Neural cell (in vitro differentiated cells): ENCODE measurements around the gene TXN. TPM values are rescaled to one million over a fixed set of nuclear protein-coding genes. Genes with fewer than 3 reads are reported as not detected.

Experiments used
- H2AFZ ChIP-seq: fragments of 200-600, 300-800 bp; sonication (generic), shearing (Covaris generic); 2 replicates; pipeline ENCODE4 v1.6.0; 2014; ENCODE audit warnings: low read depth, mild to moderate bottlenecking, antibody characterized with exemption, low read length, moderate library complexity
- H3F3A ChIP-seq: fragments of 200-600 bp; shearing (Covaris generic); 2 replicates; pipeline ENCODE4 v1.6.1; 2016; ENCODE audit warnings: mild to moderate bottlenecking, moderate library complexity, mixed read lengths, antibody characterized with exemption, low read length; ENCODE audit not compliant: insufficient read depth, poor library complexity, severe bottlenecking
- H3K27ac ChIP-seq: fragments of 200-600, 300-800 bp; sonication (generic), shearing (Covaris generic); 2 replicates; pipeline ENCODE4 v1.5.1; 2014; ENCODE audit warnings: mild to moderate bottlenecking, low read length, moderate library complexity
- H3K27me3 ChIP-seq: fragments of 300-800, 200-600 bp; sonication (generic), shearing (Covaris generic); 2 replicates; pipeline ENCODE4 v1.6.0; 2014; ENCODE audit warnings: mild to moderate bottlenecking, low read depth, low read length, moderate library complexity; ENCODE audit not compliant: insufficient read depth
- H3K36me3 ChIP-seq: fragments of 300-800, 200-600 bp; sonication (generic), shearing (Covaris generic); 2 replicates; pipeline ENCODE4 v1.5.1; 2014; ENCODE audit warnings: mild to moderate bottlenecking, antibody characterized with exemption, low read length, moderate library complexity; ENCODE audit not compliant: insufficient read depth
- H3K4me2 ChIP-seq: fragments of 300-800, 200-600 bp; sonication (generic), shearing (Covaris generic); 2 replicates; pipeline ENCODE4 v1.6.0; 2014; ENCODE audit warnings: mild to moderate bottlenecking, low read length
- H3K4me3 ChIP-seq: fragments of 300-800, 200-600 bp; sonication (generic), shearing (Covaris generic); 2 replicates; pipeline ENCODE4 v1.5.1; 2014; ENCODE audit warnings: mild to moderate bottlenecking, low read length, moderate library complexity
- H3K79me2 ChIP-seq: fragments of 200-600 bp; shearing (Covaris generic); replicated peaks from 2 replicates; pipeline ENCODE4 v1.6.0; 2014; ENCODE audit warnings: mild to moderate bottlenecking, low read length, moderate library complexity; ENCODE audit not compliant: insufficient read depth
- H3K9ac ChIP-seq: fragments of 300-800, 200-600 bp; sonication (generic), shearing (Covaris generic); 2 replicates; pipeline ENCODE4 v1.6.1; 2016; ENCODE audit warnings: mild to moderate bottlenecking, low read length, mixed read lengths
- H3K9me2 ChIP-seq: fragments of 200-600 bp; shearing (Covaris generic); 2 replicates; pipeline ENCODE4 v1.6.1; 2016; ENCODE audit warnings: mild to moderate bottlenecking, low read length, mixed read lengths; ENCODE audit not compliant: insufficient read depth
- H3K9me3 ChIP-seq: fragments of 200-600, 300-800 bp; sonication (generic), shearing (Covaris generic); 2 replicates; pipeline ENCODE4 v1.6.1; 2016; ENCODE audit warnings: mild to moderate bottlenecking, mixed run types, low read length, moderate library complexity, mixed read lengths
- H4K20me1 ChIP-seq: fragments of 200-600 bp; shearing (Covaris generic); 2 replicates; pipeline ENCODE4 v1.6.1; 2016; ENCODE audit warnings: mild to moderate bottlenecking, mixed run types; ENCODE audit not compliant: insufficient read depth
- CTCF ChIP-seq: fragments of 450-650 bp; IDR thresholded peaks from 2 replicates; pipeline ENCODE4 v1.5.1; 2014; ENCODE audit warnings: antibody characterized with exemption, mild to moderate bottlenecking, moderate library complexity; ENCODE audit not compliant: poor library complexity, severe bottlenecking
- EP300 ChIP-seq: fragments of 450-650 bp; conservative IDR thresholded peaks from 2 replicates; pipeline ENCODE4 v1.6.1; 2014; ENCODE audit warnings: antibody characterized with exemption, mild to moderate bottlenecking, moderate library complexity; ENCODE audit not compliant: poor library complexity, severe bottlenecking
- EZH2 ChIP-seq: fragments of 200-600, 300-800 bp; shearing (Covaris generic), sonication (generic); IDR thresholded peaks from 2 replicates; pipeline ENCODE4 v1.6.1; 2014; ENCODE audit warnings: antibody characterized with exemption, low read length, borderline replicate concordance, mild to moderate bottlenecking; ENCODE audit not compliant: insufficient read depth, poor library complexity, severe bottlenecking
- MXI1 ChIP-seq: fragments of 450-650 bp; conservative IDR thresholded peaks from 2 replicates; pipeline ENCODE4 v1.6.1; 2014; ENCODE audit warnings: antibody characterized with exemption, mild to moderate bottlenecking; ENCODE audit not compliant: poor library complexity, severe bottlenecking
- POLR2AphosphoS5 ChIP-seq: IDR thresholded peaks from 2 replicates; pipeline ENCODE4 v1.6.1; 2012
- RAD21 ChIP-seq: fragments of 450-650 bp; conservative IDR thresholded peaks from 2 replicates; pipeline ENCODE4 v1.6.1; 2014; ENCODE audit warnings: antibody characterized with exemption, mild to moderate bottlenecking, moderate library complexity
- REST ChIP-seq: IDR thresholded peaks from 2 replicates; pipeline ENCODE4 v1.6.1; 2012; ENCODE audit warnings: borderline replicate concordance
- SMC3 ChIP-seq: fragments of 450-650 bp; conservative IDR thresholded peaks from 2 replicates; pipeline ENCODE4 v1.6.1; 2014; ENCODE audit warnings: antibody characterized with exemption, mild to moderate bottlenecking, moderate library complexity; ENCODE audit not compliant: poor library complexity
- TAF1 ChIP-seq: IDR thresholded peaks from 2 replicates; pipeline ENCODE4 v1.6.1; 2012; ENCODE audit warnings: low read depth
- polyA plus RNA-seq: library from polyadenylated mRNA; depleted of rRNA; stranded (reverse); fragments of >200 nt; gene quantifications from 2 replicates; pipeline ENCODE4 v1.2.3, GENCODE V29; 2014

Gene TXN
- polyA plus RNA-seq, 1 donor from 2014 or later = 304 TPM

- H3K27me3 ChIP-seq = no peaks in the 10 kb centered on the region
- no peak overlapping the region for H3K27ac ChIP-seq
- TF ChIP-seq EZH2 (no peak), TAF1 (no peak), RAD21 (no peak), REST (no peak), CTCF (no peak), SMC3 (no peak), POLR2AphosphoS5 (no peak), EP300 (no peak), MXI1 (no peak)
- no peaks in the 10 kb centered on the region for H4K20me1 ChIP-seq
- H3K9ac ChIP-seq = no peak overlapping the region
- no peak overlapping the region for H3K4me2 ChIP-seq
- H3K79me2 ChIP-seq = no peaks in the 10 kb centered on the region
- H3K9me3 ChIP-seq = no peaks in the 10 kb centered on the region
- no peaks in the 10 kb centered on the region for H3F3A ChIP-seq
- H2AFZ ChIP-seq = no peak overlapping the region
- no peak overlapping the region for H3K4me3 ChIP-seq
- H3K36me3 ChIP-seq = no peaks in the 10 kb centered on the region
- H3K9me2 ChIP-seq = no peaks in the 10 kb centered on the region
Observed at GRCh38 chr9:110284211-110284844, 28.0 kb upstream of the TXN start.

GRCh38 chr9:110283751-110284150 lies 27.4 kb upstream of the TXN start:
- no peak for TF ChIP-seq REST
- TF ChIP-seq TAF1 = no peak
- no peak for TF ChIP-seq RAD21
- no peak for TF ChIP-seq SMC3
- no peak for TF ChIP-seq CTCF
- no peak for TF ChIP-seq MXI1
- TF ChIP-seq EZH2 = no peak
- no peak for TF ChIP-seq EP300
- TF ChIP-seq POLR2AphosphoS5 = no peak
- no peaks in the 10 kb centered on the region for H3K79me2 ChIP-seq
- no peaks in the 10 kb centered on the region for H3K9me2 ChIP-seq
- H3K27me3 ChIP-seq = no peaks in the 10 kb centered on the region
- H3K9me3 ChIP-seq = no peaks in the 10 kb centered on the region
- no peak overlapping the region for H3K4me3 ChIP-seq
- H3K4me2 ChIP-seq = no peak overlapping the region
- no peaks in the 10 kb centered on the region for H3F3A ChIP-seq
- H3K27ac ChIP-seq = no peak overlapping the region
- no peaks in the 10 kb centered on the region for H3K36me3 ChIP-seq
- no peak overlapping the region for H3K9ac ChIP-seq
- H2AFZ ChIP-seq = no peak overlapping the region
- H4K20me1 ChIP-seq = no peaks in the 10 kb centered on the region
